PC-3 (cell line): Measurements from ENCODE around the gene NABP1. TPM values are rescaled to one million over a fixed set of nuclear protein-coding genes. Genes with fewer than 3 reads are reported as not detected.

Experiments
- ATAC-seq: fragments of 200-7000 bp; cut with Tn5 transposase; 2 replicates; pipeline ENCODE4 v1.9.1; 2020; ENCODE audit warnings: mild to moderate bottlenecking, moderate library complexity
- BruUV-seq: library from RNA; stranded (reverse); fragments of 400-500 nt; replicated peaks from 2 replicates; lab custom pipeline; 2021; lab: Mats Ljungman, UMichigan
- CTCF ChIA-PET: fragments of 300-600 bp; sonication (Branson Sonifier 250); formaldehyde crosslinking; loops from one replicate; lab custom pipeline; 2022; ENCODE audit warnings: antibody characterized with exemption; lab: Charles Lee
- POLR2A ChIA-PET: fragments of 300-600 bp; sonication (Branson Sonifier 250); formaldehyde crosslinking; loops from one replicate; lab custom pipeline; 2022; ENCODE audit warnings: antibody characterized with exemption; ENCODE audit not compliant: unreplicated experiment; lab: Charles Lee
- DNase-seq: peaks from one replicate; pipeline ENCODE4 v3.0.0-alpha.2; 2015
- H2AFZ ChIP-seq: fragments of 300-600 bp; sonication (generic); 2 replicates; pipeline ENCODE4 v1.6.0; 2016; ENCODE audit warnings: antibody characterized with exemption, low read length
- H3F3A ChIP-seq: fragments of 300-600 bp; sonication (generic); one replicate; pipeline ENCODE4 v1.6.0; 2017; ENCODE audit warnings: antibody characterized with exemption, low read length, control low read depth, mild to moderate bottlenecking; ENCODE audit not compliant: unreplicated experiment
- H3K27ac ChIP-seq: fragments of 300-600 bp; sonication (generic); 2 replicates; pipeline ENCODE4 v1.5.1; 2016; ENCODE audit warnings: mild to moderate bottlenecking, low read length
- H3K27me3 ChIP-seq: fragments of 300-600 bp; sonication (generic); 2 replicates; pipeline ENCODE4 v1.6.1; 2016; ENCODE audit warnings: low read length, mixed read lengths
- H3K36me3 ChIP-seq: fragments of 300-600 bp; sonication (generic); 2 replicates; pipeline ENCODE4 v1.6.1; 2016; ENCODE audit warnings: low read depth, mixed run types, low read length, mixed read lengths
- H3K4me1 ChIP-seq: fragments of 300-600 bp; sonication (generic); 2 replicates; pipeline ENCODE4 v1.5.1; 2016; ENCODE audit warnings: low read length; ENCODE audit not compliant: insufficient read depth
- H3K4me2 ChIP-seq: fragments of 300-600 bp; sonication (generic); 2 replicates; pipeline ENCODE4 v1.6.0; 2016; ENCODE audit warnings: low read length
- H3K4me3 ChIP-seq: fragments of 300-600 bp; sonication (generic); 2 replicates; pipeline ENCODE4 v1.5.1; 2016; ENCODE audit warnings: mild to moderate bottlenecking, low read length, mixed read lengths
- H3K79me2 ChIP-seq: fragments of 300-600 bp; sonication (generic); 2 replicates; pipeline ENCODE4 v1.6.1; 2017; ENCODE audit warnings: low read length, mixed read lengths
- H3K9ac ChIP-seq: fragments of 300-600 bp; sonication (generic); 2 replicates; pipeline ENCODE4 v1.6.0; 2016; ENCODE audit warnings: mild to moderate bottlenecking, low read length
- H3K9me2 ChIP-seq: fragments of 300-600 bp; sonication (generic); replicated peaks from 2 replicates; pipeline ENCODE4 v1.6.1; 2016; ENCODE audit warnings: mixed run types, low read length, mixed read lengths
- H3K9me3 ChIP-seq: fragments of 300-600 bp; sonication (generic); 2 replicates; pipeline ENCODE4 v1.6.1; 2016; ENCODE audit warnings: low read length, mixed read lengths
- H4K20me1 ChIP-seq: fragments of 300-600 bp; sonication (generic); 2 replicates; pipeline ENCODE4 v1.6.1; 2016; ENCODE audit warnings: low read length, mixed read lengths
- CTCF ChIP-seq: fragments of 300-600 bp; sonication (generic); conservative IDR thresholded peaks from 2 replicates; pipeline ENCODE4 v1.5.1; 2017; ENCODE audit warnings: antibody characterized with exemption, low read depth, mild to moderate bottlenecking, low read length
- EZH2 ChIP-seq: fragments of 300-600 bp; sonication (generic); IDR thresholded peaks from one replicate; pipeline ENCODE4 v1.6.1; 2017; ENCODE audit warnings: antibody characterized with exemption, mild to moderate bottlenecking, low read length; ENCODE audit not compliant: unreplicated experiment
- EZH2phosphoT487 ChIP-seq: fragments of 300-600 bp; sonication (generic); IDR thresholded peaks from 2 replicates; pipeline ENCODE4 v1.6.1; 2018; ENCODE audit warnings: mild to moderate bottlenecking, antibody characterized with exemption, low read length, borderline replicate concordance
- intact Hi-C: fragments of 100-400 bp; cut with micrococcal nuclease; formaldehyde crosslinking; loops from 2 replicates; pipeline ENCODE4 v1.9.0; 2023
- total RNA-seq: library from RNA; depleted of rRNA; stranded (reverse); fragments of >200 nt; gene quantifications from 2 replicates; pipeline ENCODE4 v1.2.3, GENCODE V29; 2014

The NABP1 gene
- total RNA-seq, 1 experiment from 2014 or later, result 56.8 TPM

DNA sequence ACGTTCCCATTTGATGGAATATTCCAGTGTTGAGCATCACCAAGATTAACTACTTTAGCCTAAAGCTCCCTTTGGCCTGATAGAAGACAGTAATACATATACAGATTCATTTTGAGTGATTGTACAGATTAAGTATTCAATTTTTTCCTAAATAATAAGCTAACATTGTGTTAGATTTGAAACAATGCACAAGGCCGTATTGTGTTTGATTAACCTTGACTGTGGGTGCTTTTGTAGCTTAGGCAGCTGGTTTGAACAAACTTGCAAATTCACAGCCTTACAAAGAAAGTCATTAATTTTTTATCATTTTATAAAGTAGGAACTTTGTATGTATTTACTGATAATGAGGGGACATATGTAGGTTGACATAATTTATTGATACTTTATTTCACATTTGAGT, 29.6 kb downstream of the NABP1 start:
- no peaks in the 10 kb centered on the region for H3K9me2 ChIP-seq
- no peaks in the 10 kb centered on the region for H3F3A ChIP-seq
- H2AFZ ChIP-seq, result no peak overlapping the region
- H3K79me2 ChIP-seq, result no peaks in the 10 kb centered on the region
- no peak overlapping the region for H3K4me3 ChIP-seq
- no peak overlapping the region for H3K27ac ChIP-seq
- CTCF ChIA-PET, result no interaction called here
- TF ChIP-seq CTCF (no peak), EZH2 (no peak), EZH2phosphoT487 (no peak)
- no peak for ATAC-seq
- H4K20me1 ChIP-seq, result no peaks in the 10 kb centered on the region
- H3K36me3 ChIP-seq, result no peaks in the 10 kb centered on the region
- H3K9me3 ChIP-seq, result no peaks in the 10 kb centered on the region
- H3K4me2 ChIP-seq, result no peak overlapping the region
- H3K9ac ChIP-seq, result no peak overlapping the region
- no peak for DNase-seq
- POLR2A ChIA-PET, result no interaction called here
- no TSS peak for BruUV-seq
- no peaks in the 10 kb centered on the region for H3K27me3 ChIP-seq
- H3K4me1 ChIP-seq, result 0 out of 2 replicates have a peak, but pooled peaks cover 5% of the 10 kb centered on the region
- intact Hi-C loops, result no loop called here

- peak; percentile 33 for DNase-seq
Observed at GRCh38 chr2:191710411-191710900, 32.5 kb downstream of the NABP1 start.

More at GRCh38 chr2:191710411-191710900, 32.5 kb downstream of the NABP1 start:
- no peaks in the 10 kb centered on the region for H3K9me2 ChIP-seq
- H3K4me1 ChIP-seq, result 0 out of 2 replicates have a peak, but pooled peaks cover 5% of the 10 kb centered on the region
- H3K27me3 ChIP-seq, result no peaks in the 10 kb centered on the region
- no peaks in the 10 kb centered on the region for H3K79me2 ChIP-seq
- H4K20me1 ChIP-seq, result no peaks in the 10 kb centered on the region
- POLR2A ChIA-PET, result no interaction called here
- TF ChIP-seq EZH2 (no peak), CTCF (no peak), EZH2phosphoT487 (no peak)
- peak; percentile 56 for ATAC-seq
- H3K4me2 ChIP-seq, result no peak overlapping the region
- H3K27ac ChIP-seq, result no peak overlapping the region
- no peak overlapping the region for H2AFZ ChIP-seq
- H3F3A ChIP-seq, result no peaks in the 10 kb centered on the region
- intact Hi-C loops, result no loop called here
- CTCF ChIA-PET, result no interaction called here
- no peaks in the 10 kb centered on the region for H3K9me3 ChIP-seq
- H3K36me3 ChIP-seq, result no peaks in the 10 kb centered on the region
- BruUV-seq, result no TSS peak
- H3K4me3 ChIP-seq, result no peak overlapping the region
- H3K9ac ChIP-seq, result no peak overlapping the region
